G401.6 (cell line): ENCODE data around the gene CTDP1.

Experiments used
- FAIRE-seq: peaks from 2 replicates; lab custom pipeline; 2012; peaks lifted over from hg19 to GRCh38; lab: Jason Lieb, UNC

The CTDP1 gene, protein sequence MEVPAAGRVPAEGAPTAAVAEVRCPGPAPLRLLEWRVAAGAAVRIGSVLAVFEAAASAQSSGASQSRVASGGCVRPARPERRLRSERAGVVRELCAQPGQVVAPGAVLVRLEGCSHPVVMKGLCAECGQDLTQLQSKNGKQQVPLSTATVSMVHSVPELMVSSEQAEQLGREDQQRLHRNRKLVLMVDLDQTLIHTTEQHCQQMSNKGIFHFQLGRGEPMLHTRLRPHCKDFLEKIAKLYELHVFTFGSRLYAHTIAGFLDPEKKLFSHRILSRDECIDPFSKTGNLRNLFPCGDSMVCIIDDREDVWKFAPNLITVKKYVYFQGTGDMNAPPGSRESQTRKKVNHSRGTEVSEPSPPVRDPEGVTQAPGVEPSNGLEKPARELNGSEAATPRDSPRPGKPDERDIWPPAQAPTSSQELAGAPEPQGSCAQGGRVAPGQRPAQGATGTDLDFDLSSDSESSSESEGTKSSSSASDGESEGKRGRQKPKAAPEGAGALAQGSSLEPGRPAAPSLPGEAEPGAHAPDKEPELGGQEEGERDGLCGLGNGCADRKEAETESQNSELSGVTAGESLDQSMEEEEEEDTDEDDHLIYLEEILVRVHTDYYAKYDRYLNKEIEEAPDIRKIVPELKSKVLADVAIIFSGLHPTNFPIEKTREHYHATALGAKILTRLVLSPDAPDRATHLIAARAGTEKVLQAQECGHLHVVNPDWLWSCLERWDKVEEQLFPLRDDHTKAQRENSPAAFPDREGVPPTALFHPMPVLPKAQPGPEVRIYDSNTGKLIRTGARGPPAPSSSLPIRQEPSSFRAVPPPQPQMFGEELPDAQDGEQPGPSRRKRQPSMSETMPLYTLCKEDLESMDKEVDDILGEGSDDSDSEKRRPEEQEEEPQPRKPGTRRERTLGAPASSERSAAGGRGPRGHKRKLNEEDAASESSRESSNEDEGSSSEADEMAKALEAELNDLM

GRCh38 chr18:79679552-79680099 lies at the start of gene CTDP1:
Gene CTDP1 (plus strand): TSS chr18:79679803. CDS start chr18:79679948, 145 bp downstream.
- no peak for FAIRE-seq

GRCh38 chr18:79630281-79631095 lies 49.1 kb upstream of the CTDP1 start:
- FAIRE-seq: no peak

GRCh38 chr18:79631096-79631507 lies 48.5 kb upstream of the CTDP1 start:
- no peak for FAIRE-seq

DNA sequence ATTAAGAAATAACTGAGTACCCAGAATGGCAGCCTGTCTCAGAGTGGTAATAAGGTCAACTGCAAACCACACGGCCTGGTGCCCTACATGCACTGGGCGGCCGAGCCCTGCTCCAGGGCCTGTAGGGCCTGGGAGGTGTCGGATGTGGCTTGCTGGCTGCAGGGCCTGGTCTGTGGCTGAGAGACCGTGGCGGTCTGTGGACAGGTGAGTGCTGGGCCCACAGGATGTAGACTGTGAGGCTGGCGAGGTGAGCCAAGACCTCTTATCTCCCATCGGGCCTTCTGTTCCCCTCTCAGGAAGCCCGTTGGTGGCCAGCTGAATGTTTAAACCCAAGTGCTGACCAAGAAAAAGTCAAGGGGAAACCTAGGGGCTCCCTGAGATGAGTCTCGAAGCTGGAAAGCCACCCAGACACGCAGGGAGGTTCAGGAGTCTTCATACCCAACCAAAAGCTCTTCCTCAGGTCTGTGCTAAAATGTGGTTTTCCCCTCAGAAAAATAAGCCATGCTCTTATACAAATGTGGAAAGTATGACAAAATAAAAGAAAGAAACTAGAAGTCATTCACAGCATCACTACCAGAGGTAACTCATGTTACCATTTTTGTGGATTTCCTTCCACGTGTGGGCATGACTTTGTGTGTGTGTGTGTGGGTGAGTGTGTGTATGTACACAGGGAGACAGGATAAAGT lies 47.7 kb upstream of the CTDP1 start:
- FAIRE-seq: no peak

DNA sequence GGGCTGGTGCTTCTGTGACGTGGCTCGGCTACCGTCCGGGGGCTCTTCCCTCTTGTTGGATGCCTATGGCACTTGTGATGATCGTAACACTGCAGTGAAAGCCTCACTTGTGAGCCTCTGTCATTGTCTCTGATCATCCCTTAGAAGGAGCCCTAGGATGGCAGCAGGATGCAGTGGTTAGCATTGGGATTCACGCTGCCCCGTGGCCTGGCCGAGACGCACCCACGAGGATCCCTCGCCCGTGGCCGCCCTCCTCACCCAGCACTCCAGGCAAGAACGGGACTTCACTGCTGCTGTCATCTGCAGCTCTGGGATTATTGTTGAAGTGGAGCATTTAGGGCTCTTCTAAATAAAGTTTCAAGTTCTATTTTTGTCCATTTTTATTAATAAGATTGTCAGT lies 46.8 kb upstream of the CTDP1 start:
- no peak for FAIRE-seq

DNA sequence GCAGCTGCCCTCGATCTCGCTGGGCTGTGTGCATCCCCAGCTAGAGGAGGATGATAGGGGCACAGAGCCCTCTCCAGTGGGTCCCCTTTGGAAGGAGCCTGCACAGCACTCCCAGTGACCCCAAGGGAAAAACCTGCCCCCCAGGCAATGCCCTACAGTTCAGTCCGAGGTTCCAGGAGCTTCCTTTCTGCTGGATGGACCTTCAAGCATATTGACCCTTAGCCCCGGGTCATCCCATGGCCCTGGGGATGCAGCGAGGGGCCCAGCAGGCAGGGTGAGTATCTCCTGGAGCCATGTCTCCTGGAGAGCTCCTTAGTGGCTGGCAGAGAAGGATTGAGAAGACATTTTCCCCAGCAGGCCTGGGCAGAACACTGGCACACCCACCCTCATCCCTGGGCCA lies 45.4 kb upstream of the CTDP1 start:
- no peak for FAIRE-seq

DNA sequence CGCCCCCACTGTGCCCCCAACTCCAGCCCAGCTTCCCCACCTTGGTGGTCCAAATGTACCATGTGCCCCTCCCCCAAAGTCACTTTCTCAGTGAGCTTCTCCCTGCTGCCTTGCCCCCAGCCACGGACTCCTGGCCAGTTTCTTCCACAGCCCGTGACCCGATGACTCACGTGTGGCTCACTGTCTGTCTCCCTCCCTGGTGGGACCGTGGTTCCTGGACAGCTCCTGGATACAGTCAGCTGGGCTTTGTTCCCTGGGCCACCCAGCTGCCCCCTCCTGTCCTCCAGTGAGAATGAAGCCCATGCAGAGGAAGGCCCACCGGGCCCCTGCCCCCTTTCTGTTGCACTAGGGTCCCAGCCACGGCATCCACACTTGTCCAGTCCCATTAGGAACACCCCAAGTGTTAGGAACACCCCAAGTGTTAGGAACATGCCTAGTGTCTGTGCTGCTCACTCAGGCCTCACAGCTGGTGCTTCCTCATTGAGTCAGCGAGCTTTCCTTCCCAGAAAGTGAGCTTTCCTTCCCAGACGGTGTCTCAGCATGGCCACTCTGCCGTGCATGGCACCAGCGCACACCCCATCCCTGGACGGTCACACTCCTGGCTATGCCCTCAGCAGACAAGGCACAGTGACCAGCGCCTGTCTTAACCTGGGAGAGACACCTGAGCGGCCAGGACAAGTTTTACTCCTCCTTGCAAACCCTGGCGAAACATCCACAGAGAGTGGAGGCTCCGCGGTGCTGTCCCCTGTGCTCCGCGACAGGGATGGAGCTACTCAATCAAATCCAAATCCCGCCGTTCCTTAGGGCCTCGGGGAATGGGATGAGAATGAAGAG lies 44.8 kb upstream of the CTDP1 start:
- FAIRE-seq: no peak

DNA sequence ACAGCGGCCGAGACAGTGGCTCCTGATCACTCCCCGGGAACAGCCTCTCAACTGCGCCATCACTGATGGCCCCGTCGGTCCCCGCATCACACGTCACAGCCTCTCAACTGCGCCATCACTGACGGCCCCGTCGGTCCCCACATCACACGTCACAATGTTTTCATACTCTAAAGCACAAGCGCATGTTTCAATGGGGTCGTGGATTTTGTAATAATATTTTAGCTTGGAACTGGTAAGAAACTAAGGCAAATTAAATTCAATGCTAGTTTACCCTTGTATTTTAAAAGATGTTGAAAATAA lies 44.2 kb upstream of the CTDP1 start:
- no peak for FAIRE-seq

DNA sequence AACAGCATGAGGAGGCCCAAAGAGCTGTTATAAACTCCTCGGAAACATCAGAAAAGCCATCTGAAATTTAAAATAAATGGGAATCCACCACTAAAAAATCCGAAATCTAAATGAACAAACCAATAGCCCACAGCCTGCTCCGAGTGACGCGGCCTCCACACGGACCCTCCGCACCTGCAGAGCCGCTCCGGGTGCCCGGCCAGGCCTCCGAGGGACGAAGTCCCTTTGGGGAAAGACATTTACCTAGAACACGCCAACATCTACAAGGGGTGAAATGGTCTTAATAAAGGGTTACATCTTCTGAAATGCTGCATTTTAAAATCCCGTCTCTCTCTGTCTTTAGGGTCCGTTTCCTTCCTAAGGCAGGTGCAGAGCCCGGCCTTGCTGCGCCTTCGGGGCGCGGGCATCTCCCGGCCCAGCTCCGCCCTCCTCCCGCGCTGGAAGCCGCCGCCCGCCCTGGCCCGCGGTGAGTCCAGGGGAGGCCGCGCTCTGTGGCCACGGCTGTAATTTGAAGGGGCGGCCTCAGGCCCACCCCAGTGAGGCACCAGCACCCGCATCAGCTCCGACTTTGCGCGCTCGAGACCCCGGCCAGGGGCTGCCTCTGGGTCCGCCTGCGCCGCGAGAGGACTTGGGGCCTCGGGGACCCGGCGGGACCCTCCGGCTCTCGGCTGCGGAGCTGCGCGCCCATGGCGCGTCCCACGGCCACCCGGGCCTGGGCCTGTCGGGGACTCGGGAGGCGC lies 42.3 kb upstream of the CTDP1 start:
- FAIRE-seq: no peak

- no peak for FAIRE-seq
These were observed 41.4 kb upstream of the CTDP1 start for GRCh38 chr18:79637921-79638909.

DNA sequence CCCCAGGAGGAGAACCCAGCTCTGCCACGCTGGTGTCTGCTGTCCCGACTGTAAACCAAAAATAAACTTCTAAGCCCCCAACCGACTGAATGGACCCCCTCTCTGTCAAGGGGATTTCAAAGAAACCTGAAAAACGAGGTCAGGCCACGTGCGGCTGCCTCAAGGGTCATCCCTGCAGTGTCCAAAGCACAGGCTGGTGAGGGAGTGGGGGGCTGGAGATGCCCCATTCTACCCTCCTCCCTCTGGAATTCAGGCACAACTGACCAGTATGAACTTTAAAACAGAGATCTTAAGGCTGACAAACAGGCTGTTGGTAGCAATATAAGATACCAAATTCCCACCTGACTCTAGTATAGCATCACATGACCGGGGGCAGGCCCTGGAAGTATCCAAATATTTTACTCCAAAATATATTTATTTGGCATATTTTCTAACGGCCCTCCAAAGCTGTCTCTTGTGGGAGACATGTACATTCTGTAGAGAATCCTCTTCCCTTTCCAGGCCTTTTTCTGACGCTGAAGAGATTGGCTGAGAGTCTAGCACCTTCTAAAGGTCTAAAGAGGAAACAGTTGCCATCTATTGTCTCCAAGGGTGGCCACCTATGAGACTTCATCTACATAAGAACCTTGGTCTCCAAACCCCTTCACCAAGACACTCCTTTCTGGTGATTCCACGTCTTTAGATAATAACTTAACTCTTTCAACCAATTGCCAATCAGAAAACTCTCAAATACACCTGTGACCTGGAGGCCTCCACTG lies 40.4 kb upstream of the CTDP1 start:
- no peak for FAIRE-seq

DNA sequence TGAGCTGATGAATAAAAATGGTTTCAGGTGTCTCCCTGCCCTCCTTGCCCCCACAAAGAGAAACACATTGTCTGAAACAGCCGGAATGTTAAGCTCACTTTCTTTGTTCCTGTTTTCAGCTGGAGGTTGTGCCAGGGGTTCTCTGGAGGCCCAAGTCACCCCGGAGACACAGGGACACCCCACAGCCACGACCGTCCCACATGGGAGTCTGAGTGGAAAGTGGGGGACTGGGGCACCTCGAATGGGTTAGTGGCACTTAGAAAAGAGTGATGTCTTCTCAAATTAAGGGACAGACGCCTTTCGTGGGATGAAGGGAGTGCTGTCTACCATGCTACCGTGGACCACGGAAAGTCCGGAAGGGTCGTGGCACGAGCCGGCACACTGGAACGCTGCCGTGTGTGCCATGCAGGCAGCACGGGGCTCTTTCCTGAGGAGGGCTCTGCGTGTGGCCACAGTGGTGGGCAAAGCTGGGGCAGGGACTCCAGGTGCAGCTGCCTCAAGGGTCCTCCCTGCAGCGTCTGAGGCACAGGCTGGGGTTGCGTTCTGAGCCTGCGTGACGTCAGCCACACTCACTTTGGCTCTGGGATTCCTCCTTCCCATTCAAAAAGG lies 39.4 kb upstream of the CTDP1 start:
- FAIRE-seq: no peak

DNA sequence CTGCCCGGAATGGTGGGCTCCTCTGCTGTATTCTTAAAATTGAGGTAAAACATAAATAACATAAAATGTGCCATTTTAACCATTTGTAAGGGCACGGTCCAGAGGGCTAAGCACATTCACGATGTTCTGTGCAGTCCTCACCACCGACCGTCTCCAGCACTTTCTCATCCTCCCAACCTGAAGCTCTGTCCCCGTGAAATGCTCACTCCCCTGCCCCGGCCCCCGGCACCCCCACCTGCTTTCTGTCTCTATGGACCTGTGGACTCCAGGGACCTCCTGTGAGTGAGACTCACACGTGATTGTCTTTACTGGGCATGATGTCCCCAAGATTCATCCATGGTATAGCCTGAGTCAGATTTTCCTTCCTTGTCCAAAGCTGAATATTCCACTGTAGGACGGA lies 38.7 kb upstream of the CTDP1 start:
- no peak for FAIRE-seq

DNA sequence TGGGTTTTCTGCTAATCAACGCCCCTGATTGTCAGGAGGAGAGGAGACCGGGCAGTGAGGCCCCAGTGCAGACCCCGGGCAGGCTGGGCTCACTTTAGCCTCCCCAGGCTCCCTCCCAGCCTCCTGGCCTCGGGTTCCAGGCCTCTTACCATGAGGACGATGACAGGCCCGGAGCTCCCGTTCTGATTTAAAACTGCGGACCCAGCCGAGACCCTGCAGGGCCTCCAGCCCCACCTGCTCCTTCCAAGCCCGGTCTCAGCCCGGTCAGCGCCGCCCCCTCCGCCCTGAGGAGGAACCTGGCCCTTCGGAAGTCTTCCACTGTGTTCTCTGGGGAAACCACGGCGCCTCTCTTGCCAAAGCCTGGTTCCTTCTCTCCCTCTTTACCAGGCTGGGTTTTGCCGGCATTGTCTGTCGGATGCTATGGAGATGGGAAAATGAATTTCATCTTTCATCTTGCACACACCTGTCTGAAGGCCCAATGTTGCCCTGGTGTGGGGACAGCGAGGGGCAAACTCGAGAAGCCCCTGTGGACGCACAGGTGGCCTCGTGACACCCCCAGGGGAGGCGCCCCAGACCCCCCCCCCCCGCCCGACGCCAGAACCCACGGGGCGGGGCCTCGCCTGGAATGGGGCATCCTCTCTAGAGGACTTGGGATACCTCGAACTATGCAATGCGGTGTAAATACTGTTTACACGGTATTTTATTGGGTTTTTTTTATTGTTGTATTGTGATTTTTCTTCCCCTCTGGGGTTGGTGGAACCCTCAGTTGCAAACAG lies 37.7 kb upstream of the CTDP1 start:
- no peak for FAIRE-seq

DNA sequence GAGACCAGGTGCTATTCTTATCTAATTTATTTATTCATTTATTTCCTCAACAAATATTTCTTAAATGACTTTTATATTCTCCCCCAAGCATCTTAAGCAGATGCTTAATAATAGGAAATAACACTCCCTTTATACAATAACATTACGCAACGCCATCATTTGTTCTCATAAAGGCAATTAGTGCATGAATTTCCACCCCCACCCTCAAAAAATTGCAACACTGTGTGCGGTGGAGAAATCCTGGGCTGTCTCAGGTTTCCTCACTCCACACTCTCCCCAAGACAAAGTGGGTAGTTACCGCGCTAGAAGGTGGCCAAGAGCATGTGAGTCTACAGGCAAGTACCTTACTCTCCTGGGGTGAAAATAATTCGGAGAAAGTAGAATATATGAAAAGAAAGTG lies 37.0 kb upstream of the CTDP1 start:
- FAIRE-seq: no peak

GRCh38 chr18:79643054-79643984 lies 36.3 kb upstream of the CTDP1 start:
- FAIRE-seq: no peak
